Keratinocyte (primary cell): ENCODE results near the gene PANK3. TPM values are rescaled to one million over a fixed set of nuclear protein-coding genes. Genes with fewer than 3 reads are reported as not detected.

Source experiments
- DNase-seq: peaks from one replicate; pipeline ENCODE4 v3.0.0-alpha.2; 2011; ENCODE audit warnings: low read depth, missing footprints, low spot score
- FAIRE-seq: peaks from 2 replicates; lab custom pipeline; 2011; peaks lifted over from hg19 to GRCh38; lab: Jason Lieb, UNC
- H2AFZ ChIP-seq: 2 replicates; pipeline ENCODE4 v1.6.0; 2012; ENCODE audit warnings: low read length, control low read depth, inconsistent platforms; ENCODE audit not compliant: control insufficient read depth
- H3K27ac ChIP-seq: 2 replicates; pipeline ENCODE4 v1.5.1; 2011; ENCODE audit warnings: low read length; ENCODE audit not compliant: control insufficient read depth, insufficient read depth
- H3K27me3 ChIP-seq: 3 replicates; pipeline ENCODE4 v1.6.0; 2011; ENCODE audit warnings: low read length; ENCODE audit not compliant: control insufficient read depth, insufficient read depth; ENCODE audit errors: extremely low read depth
- H3K36me3 ChIP-seq, 2 experiments: 2 replicates in 1 of 2; 3 replicates in 1 of 2; pipeline ENCODE4 v1.5.1; 2011; ENCODE audit warnings: low read length in 2 of 2, mild to moderate bottlenecking in 1 of 2; ENCODE audit not compliant: control insufficient read depth in 2 of 2, insufficient read depth in 2 of 2; ENCODE audit errors: extremely low read depth in 1 of 2
- H3K4me1 ChIP-seq: 3 replicates; pipeline ENCODE4 v1.5.1; 2011; ENCODE audit warnings: low read length; ENCODE audit not compliant: control insufficient read depth, insufficient read depth; ENCODE audit errors: extremely low read depth
- H3K4me2 ChIP-seq: 3 replicates; pipeline ENCODE4 v1.6.0; 2011; ENCODE audit warnings: low read depth, low read length; ENCODE audit not compliant: control insufficient read depth, insufficient read depth; ENCODE audit errors: extremely low read depth
- H3K4me3 ChIP-seq, 3 experiments: fragments of 200-600 bp in 1 of 3; sonication (generic) in 1 of 3; 2 replicates in 2 of 3; 3 replicates in 1 of 3; pipeline ENCODE4 v1.5.1; 2011 to 2016; ENCODE audit warnings: low read length in 3 of 3, mild to moderate bottlenecking in 3 of 3, control low read depth in 2 of 3, inconsistent platforms in 1 of 3, low read depth in 1 of 3, mixed read lengths in 1 of 3, mixed run types in 1 of 3, moderate library complexity in 1 of 3; ENCODE audit not compliant: control insufficient read depth in 2 of 3, insufficient read depth in 2 of 3; ENCODE audit errors: extremely low read depth in 1 of 3
- H3K79me2 ChIP-seq: 2 replicates; pipeline ENCODE4 v1.6.0; 2012; ENCODE audit warnings: low read length; ENCODE audit not compliant: control insufficient read depth, insufficient read depth
- H3K9ac ChIP-seq: 3 replicates; pipeline ENCODE4 v1.6.0; 2011; ENCODE audit warnings: low read length; ENCODE audit not compliant: control insufficient read depth, insufficient read depth; ENCODE audit errors: extremely low read depth
- H3K9me1 ChIP-seq: 3 replicates; pipeline ENCODE4 v1.6.0; 2011; ENCODE audit warnings: low read length; ENCODE audit not compliant: control insufficient read depth, insufficient read depth; ENCODE audit errors: extremely low read depth
- H3K9me3 ChIP-seq: 2 replicates; pipeline ENCODE4 v1.5.1; 2012; ENCODE audit warnings: low read depth, low read length; ENCODE audit not compliant: control insufficient read depth
- H4K20me1 ChIP-seq: 3 replicates; pipeline ENCODE4 v1.6.0; 2011; ENCODE audit warnings: low read length; ENCODE audit not compliant: control insufficient read depth, insufficient read depth; ENCODE audit errors: extremely low read depth
- EZH2 ChIP-seq: IDR thresholded peaks from one replicate; pipeline ENCODE4 v1.6.1; 2012; ENCODE audit warnings: inconsistent platforms, mild to moderate bottlenecking, low read length, moderate library complexity
- dilution Hi-C: fragments of 300-500 bp; cut with MboI; formaldehyde crosslinking; loops from one replicate; pipeline ENCODE4 v1.7.0; 2020; ENCODE audit warnings: low sequenced_read_pairs; ENCODE audit not compliant: extremely low pct_ligation_motif_present
- polyA plus RNA-seq, 5 experiments: library from polyadenylated mRNA; depleted of rRNA in 3 of 5; stranded (reverse) in 3 of 5; stranded (forward) in 1 of 5; unstranded in 1 of 5; fragments of >200 nt; gene quantifications; 1 replicate in 1 of 5; 2 replicates in 3 of 5; 3 replicates in 1 of 5; pipeline versions ENCODE4 v1.2.1 to v1.2.3, GENCODE V29; 2011 to 2012; ENCODE audit warnings: missing spikeins in 2 of 5, low read depth in 1 of 5, low replicate concordance in 1 of 5
- TF ChIP-seq, protein P1 (sequence below), 3 experiments: IDR thresholded peaks in 1 of 3; conservative IDR thresholded peaks in 1 of 3; optimal IDR thresholded peaks in 1 of 3; 2 replicates in 2 of 3; 3 replicates in 1 of 3; pipeline versions ENCODE3 to v1.5.1; 2011; ENCODE audit warnings: low read length in 3 of 3, mild to moderate bottlenecking in 3 of 3, moderate library complexity in 2 of 3, control low read depth in 1 of 3, inconsistent platforms in 1 of 3; ENCODE audit not compliant: insufficient read depth in 2 of 3; ENCODE audit errors: extremely low read depth in 1 of 3

PANK3 gene
- polyA plus RNA-seq, 1 donor (not counting 4 experiments of a cell fraction or from before 2014, with no cell fraction given) = 39.6 TPM

DNA sequence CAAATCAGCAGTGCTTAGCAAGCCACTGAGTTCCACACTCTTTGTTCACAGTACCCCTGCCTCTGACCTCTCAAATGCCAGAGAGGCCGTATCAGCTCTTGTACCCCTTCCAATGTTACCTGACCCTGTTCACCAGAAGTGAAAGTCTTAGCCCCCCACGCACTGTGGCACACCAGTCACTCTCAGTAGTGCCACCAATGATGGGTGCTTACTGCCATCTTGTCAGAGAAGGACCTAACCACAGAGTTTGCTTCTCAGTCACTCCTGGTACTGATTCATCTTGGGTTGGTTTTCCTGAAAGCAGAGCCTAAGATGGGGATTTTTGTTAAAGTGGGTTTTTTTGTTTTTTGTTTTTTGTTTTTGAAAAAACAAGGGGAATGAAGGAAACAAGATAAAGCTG, 28.8 kb upstream of the PANK3 start:
- H3K4me2 ChIP-seq = no peak overlapping the region
- H3K4me1 ChIP-seq = no peaks in the 10 kb centered on the region
- dilution Hi-C loops = no loop called here
- TF ChIP-seq EZH2 = no peak
- TF ChIP-seq, protein P1, sequence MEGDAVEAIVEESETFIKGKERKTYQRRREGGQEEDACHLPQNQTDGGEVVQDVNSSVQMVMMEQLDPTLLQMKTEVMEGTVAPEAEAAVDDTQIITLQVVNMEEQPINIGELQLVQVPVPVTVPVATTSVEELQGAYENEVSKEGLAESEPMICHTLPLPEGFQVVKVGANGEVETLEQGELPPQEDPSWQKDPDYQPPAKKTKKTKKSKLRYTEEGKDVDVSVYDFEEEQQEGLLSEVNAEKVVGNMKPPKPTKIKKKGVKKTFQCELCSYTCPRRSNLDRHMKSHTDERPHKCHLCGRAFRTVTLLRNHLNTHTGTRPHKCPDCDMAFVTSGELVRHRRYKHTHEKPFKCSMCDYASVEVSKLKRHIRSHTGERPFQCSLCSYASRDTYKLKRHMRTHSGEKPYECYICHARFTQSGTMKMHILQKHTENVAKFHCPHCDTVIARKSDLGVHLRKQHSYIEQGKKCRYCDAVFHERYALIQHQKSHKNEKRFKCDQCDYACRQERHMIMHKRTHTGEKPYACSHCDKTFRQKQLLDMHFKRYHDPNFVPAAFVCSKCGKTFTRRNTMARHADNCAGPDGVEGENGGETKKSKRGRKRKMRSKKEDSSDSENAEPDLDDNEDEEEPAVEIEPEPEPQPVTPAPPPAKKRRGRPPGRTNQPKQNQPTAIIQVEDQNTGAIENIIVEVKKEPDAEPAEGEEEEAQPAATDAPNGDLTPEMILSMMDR (optimal IDR thresholded peaks at IDR 0.05 in 1 of 3, IDR thresholded peaks at IDR 0.05 in 1 of 3, conservative IDR thresholded peaks at IDR 0.05 in 1 of 3; ENCODE audit: extremely low read depth in 1 of 3, insufficient read depth in 2 of 3, low read length in 3 of 3) = no peak
- no peaks in the 10 kb centered on the region for H3K9me1 ChIP-seq
- H4K20me1 ChIP-seq = no peaks in the 10 kb centered on the region
- FAIRE-seq (no peak), DNase-seq (no peak)
- no peaks in the 10 kb centered on the region for H3K36me3 ChIP-seq
- H3K79me2 ChIP-seq = no peaks in the 10 kb centered on the region
- H3K4me3 ChIP-seq = no peak overlapping the region
- no peak overlapping the region for H3K9ac ChIP-seq
- no peaks in the 10 kb centered on the region for H3K27me3 ChIP-seq
- H3K27ac ChIP-seq = no peak overlapping the region
- no peak overlapping the region for H2AFZ ChIP-seq
- no peaks in the 10 kb centered on the region for H3K9me3 ChIP-seq

GRCh38 chr5:168606562-168606961, 27.4 kb upstream of the PANK3 start:
- Histone ChIP-seq H3K9me3 (no peaks in the 10 kb centered on the region), H3K9ac (no peak overlapping the region), H3K36me3 (no peaks in the 10 kb centered on the region), H3K27me3 (no peaks in the 10 kb centered on the region), H3K4me2 (no peak overlapping the region), H2AFZ (no peak overlapping the region), H3K27ac (no peak overlapping the region), H3K9me1 (no peaks in the 10 kb centered on the region), H3K4me1 (no peaks in the 10 kb centered on the region), H3K4me3 (no peak overlapping the region), H3K79me2 (no peaks in the 10 kb centered on the region), H4K20me1 (no peaks in the 10 kb centered on the region)
- TF ChIP-seq, protein P1 (optimal IDR thresholded peaks at IDR 0.05 in 1 of 3, IDR thresholded peaks at IDR 0.05 in 1 of 3, conservative IDR thresholded peaks at IDR 0.05 in 1 of 3; ENCODE audit: extremely low read depth in 1 of 3, insufficient read depth in 2 of 3, low read length in 3 of 3) = no peak
- no peak for TF ChIP-seq EZH2
- dilution Hi-C loops = no loop called here
- no peak for FAIRE-seq
- no peak for DNase-seq
